NB4 (cell line): ENCODE measurements around the gene SMIM43.

Experiments
- DNase-seq: peaks from one replicate; pipeline ENCODE4 v3.0.0; 2010; ENCODE audit warnings: low read depth
- H3K4me3 ChIP-seq: one replicate; pipeline ENCODE4 v1.5.1; 2011; ENCODE audit warnings: mild to moderate bottlenecking, low read depth, low read length, moderate library complexity
- MYC ChIP-seq: IDR thresholded peaks from 2 replicates; pipeline ENCODE4 v1.6.1; 2011; ENCODE audit warnings: low read depth, low read length
- POLR2A ChIP-seq: IDR thresholded peaks from 2 replicates; pipeline ENCODE4 v1.6.1; 2011; ENCODE audit warnings: mild to moderate bottlenecking; ENCODE audit not compliant: insufficient read length; ENCODE audit errors: extremely low read depth
- TF ChIP-seq, protein P1 (sequence below): IDR thresholded peaks from one replicate; pipeline ENCODE4 v1.5.1; 2012; ENCODE audit warnings: low read depth, low read length
- TF ChIP-seq, protein P2 (sequence below): IDR thresholded peaks from 2 replicates; pipeline ENCODE4 v1.6.1; 2011; ENCODE audit warnings: low read depth, low read length

The SMIM43 gene

DNA sequence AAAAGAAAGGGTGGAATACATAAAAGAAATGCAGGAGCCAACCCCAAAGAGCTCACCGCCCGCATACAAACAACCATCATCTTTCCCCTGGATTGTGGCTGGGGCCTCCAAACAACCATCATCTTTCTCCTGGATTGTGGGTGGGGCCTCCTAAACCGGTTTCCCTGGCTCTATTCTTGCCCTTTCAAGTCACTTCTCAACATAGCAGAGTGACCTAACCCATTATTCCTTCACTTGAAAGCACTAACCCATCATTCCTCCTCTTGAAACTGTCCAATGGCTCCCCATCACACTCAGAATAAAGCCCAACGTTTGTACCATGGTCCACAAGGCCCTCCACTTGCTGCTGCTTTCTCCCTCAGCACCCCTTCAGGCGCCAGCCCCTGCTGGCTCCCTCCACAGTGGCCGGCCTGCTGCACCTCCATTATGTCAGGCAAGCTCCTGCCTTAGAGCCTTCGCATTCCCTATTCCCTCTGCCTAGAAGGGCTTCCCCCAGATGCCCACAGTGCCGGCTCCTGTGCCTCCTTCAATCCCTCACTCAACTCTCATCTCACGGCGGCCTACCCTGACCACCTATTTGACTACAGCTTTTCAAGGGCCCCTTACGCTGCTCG, 24.1 kb downstream of the SMIM43 start:
- H3K4me3 ChIP-seq = no peak overlapping the region
- no peak for DNase-seq

DNA sequence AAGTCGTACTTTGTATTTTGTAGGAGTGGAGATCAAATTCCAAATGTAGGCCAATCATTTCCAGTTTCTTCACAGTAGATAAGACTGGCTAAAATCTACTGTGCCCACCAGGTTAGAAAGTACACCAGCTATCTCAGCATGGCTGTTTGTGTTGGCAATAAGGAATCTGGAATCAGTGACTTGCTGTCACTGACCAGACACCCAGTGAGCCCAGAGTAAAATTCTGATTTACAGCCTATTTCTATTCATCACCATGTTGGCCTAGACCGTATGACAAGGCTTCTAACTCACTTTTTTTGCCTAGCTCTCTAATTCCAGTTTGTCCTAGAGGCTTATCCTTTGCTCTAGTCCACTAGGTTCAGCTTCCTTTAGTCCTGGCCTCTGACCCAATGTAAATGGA, 25.4 kb downstream of the SMIM43 start:
- TF ChIP-seq, protein P1, sequence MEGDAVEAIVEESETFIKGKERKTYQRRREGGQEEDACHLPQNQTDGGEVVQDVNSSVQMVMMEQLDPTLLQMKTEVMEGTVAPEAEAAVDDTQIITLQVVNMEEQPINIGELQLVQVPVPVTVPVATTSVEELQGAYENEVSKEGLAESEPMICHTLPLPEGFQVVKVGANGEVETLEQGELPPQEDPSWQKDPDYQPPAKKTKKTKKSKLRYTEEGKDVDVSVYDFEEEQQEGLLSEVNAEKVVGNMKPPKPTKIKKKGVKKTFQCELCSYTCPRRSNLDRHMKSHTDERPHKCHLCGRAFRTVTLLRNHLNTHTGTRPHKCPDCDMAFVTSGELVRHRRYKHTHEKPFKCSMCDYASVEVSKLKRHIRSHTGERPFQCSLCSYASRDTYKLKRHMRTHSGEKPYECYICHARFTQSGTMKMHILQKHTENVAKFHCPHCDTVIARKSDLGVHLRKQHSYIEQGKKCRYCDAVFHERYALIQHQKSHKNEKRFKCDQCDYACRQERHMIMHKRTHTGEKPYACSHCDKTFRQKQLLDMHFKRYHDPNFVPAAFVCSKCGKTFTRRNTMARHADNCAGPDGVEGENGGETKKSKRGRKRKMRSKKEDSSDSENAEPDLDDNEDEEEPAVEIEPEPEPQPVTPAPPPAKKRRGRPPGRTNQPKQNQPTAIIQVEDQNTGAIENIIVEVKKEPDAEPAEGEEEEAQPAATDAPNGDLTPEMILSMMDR = no peak
- TF ChIP-seq POLR2A (no peak), MYC (no peak)
- TF ChIP-seq, protein P2, sequence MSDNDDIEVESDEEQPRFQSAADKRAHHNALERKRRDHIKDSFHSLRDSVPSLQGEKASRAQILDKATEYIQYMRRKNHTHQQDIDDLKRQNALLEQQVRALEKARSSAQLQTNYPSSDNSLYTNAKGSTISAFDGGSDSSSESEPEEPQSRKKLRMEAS = no peak
- H3K4me3 ChIP-seq = no peak overlapping the region
- DNase-seq = no peak

More for the DNA sequence above, 24.1 kb downstream of the SMIM43 start:
- TF ChIP-seq MYC (no peak), POLR2A (no peak)
- TF ChIP-seq, protein P2 = no peak
- TF ChIP-seq, protein P1 = no peak

DNA sequence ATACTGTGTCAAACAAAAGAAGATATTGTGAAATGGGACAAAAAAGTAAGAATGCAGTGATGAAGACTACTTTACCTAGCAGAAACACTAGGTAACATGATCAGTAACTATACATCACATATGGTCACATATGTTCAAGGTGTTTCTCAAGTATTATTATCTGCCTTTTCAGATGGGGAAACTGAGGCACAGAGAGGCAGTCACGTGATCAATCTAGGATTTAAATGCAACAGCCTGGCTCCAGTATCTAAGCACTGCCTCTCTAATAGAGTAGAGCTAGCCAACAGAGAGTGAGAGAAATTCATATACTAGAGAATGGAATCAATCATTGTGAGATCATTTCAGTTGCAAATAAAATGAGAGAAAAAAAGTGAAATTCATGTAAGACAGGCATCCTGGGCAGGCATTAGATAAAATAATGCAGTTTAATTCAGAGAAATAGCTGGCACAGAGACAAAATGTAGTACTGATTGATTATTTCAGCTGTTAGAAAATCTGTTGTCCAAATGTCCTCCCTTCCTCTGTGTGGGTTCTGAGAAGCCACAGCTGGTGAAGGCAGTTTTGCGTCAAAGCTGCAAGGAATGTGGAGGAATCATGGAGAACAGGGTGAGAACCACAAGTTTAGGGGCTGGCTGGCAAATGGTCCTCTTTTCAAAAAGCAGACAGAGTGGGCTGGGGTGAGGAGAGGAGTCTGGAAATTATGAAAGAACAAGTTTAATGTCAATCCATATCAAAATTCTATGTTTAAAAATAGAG, 26.0 kb downstream of the SMIM43 start:
- no peak for TF ChIP-seq MYC
- no peak for TF ChIP-seq POLR2A
- TF ChIP-seq, protein P1 = no peak
- TF ChIP-seq, protein P2 = no peak
- H3K4me3 ChIP-seq = no peak overlapping the region
- DNase-seq = no peak

DNA sequence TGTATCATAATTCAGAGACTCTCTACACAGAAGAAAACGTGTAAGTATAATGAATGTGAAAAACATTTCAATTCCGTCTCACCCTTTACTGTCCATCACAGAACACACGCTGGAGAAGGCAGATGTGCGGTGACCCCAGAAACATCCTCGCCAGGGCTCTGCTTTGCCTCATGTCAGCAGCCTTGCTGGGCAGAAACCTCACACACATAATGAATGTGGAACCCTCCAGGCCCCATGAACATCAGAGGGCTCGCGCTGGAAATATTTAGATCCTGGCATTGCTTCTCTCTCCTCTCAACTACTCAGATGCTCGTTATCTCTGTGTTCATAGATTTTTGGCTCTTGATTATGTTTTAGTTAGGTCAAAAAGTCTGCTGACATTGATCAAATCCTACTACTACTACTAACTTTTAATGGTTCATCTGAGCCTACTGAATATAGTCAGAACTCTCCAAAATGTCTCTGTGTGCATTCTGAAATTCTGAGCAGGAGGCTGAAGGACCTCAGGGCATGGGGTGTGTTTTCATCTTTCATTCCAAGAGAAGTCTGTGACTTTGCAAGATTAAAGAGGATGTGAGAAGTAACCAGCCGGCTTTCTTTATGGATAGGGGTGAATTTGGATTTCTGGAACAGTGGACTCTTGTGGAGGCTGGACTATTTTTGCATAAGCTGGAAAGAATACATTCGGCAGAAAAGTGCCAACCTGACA, 27.0 kb downstream of the SMIM43 start:
- DNase-seq = no peak
- TF ChIP-seq, protein P1 = no peak
- TF ChIP-seq MYC (no peak), POLR2A (no peak)
- TF ChIP-seq, protein P2 = no peak
- no peak overlapping the region for H3K4me3 ChIP-seq

DNA sequence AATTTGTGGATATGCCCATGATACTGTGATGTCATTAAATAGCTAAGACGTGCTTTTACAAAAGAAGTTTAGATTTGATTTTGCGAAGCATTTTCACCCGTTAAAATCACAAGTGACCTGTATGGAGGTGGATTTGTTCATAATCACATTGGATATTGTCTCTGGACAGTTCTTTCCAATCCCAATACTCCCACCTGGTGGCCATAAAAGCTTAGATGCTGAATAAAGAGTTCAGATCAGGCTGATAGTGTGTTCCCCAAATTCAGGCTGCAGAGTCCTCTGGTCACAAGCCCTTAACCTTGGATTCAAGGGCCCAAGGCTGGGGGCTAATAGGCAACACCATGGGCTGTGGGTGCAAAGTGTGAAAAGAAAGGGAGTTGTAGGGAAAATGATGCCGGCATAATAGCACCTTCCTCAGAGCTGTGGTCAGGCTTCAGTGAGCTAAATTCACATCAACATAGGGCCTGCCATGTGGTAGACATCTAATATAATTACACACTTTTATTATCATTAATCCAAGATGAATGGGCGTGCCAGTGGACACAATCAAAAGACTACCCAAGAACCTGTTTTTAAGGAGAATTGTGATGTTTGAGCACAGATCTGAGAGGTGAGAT, 28.1 kb downstream of the SMIM43 start:
- H3K4me3 ChIP-seq = no peak overlapping the region
- DNase-seq = peak; percentile 51
- TF ChIP-seq, protein P1 = peak; percentile 35
- no peak for TF ChIP-seq MYC
